GM21786 (cell line): ENCODE measurements around the gene CD81.
"Not testable (repeated sequence)": the region's sequence is repeated elsewhere in the genome, so short reads cannot be mapped to it uniquely, and the experiment has no call there.

Experiments
- ATAC-seq: cut with Tn5 transposase; IDR thresholded peaks from one replicate; pipeline ENCODE4 v1.9.1; 2021; ENCODE audit not compliant: unreplicated experiment

CD81 gene

GRCh38 chr11:2355000-2355644, 22.0 kb upstream of the CD81 start:
- no peak for ATAC-seq

GRCh38 chr11:2357246-2357645, 19.9 kb upstream of the CD81 start:
- no peak for ATAC-seq

- ATAC-seq = not testable (repeated sequence)
Observed at GRCh38 chr11:2357651-2358050, 19.5 kb upstream of the CD81 start.

- ATAC-seq = no peak
Observed at GRCh38 chr11:2358754-2359442, 18.2 kb upstream of the CD81 start.

- ATAC-seq = no peak
Observed at GRCh38 chr11:2359557-2359956, 17.6 kb upstream of the CD81 start.

GRCh38 chr11:2360081-2360642, 16.9 kb upstream of the CD81 start:
- ATAC-seq = no peak

GRCh38 chr11:2361565-2361964, 15.5 kb upstream of the CD81 start:
- no peak for ATAC-seq

GRCh38 chr11:2362414-2362813, 14.7 kb upstream of the CD81 start:
- no peak for ATAC-seq

GRCh38 chr11:2363130-2363529, 14.0 kb upstream of the CD81 start:
- ATAC-seq = no peak

- no peak for ATAC-seq
Observed at GRCh38 chr11:2363577-2364370, 13.3 kb upstream of the CD81 start.

GRCh38 chr11:2364386-2364785, 12.7 kb upstream of the CD81 start:
- ATAC-seq = not testable (repeated sequence)

- ATAC-seq = no peak
Observed at GRCh38 chr11:2365571-2366210, 11.4 kb upstream of the CD81 start.

- ATAC-seq = no peak
Observed at GRCh38 chr11:2366276-2366675, 10.8 kb upstream of the CD81 start.

- ATAC-seq = no peak
Observed at GRCh38 chr11:2366733-2367132, 10.4 kb upstream of the CD81 start.

- ATAC-seq = no peak
Observed at GRCh38 chr11:2367266-2368160, 9.6 kb upstream of the CD81 start.

GRCh38 chr11:2368178-2368850, 8.8 kb upstream of the CD81 start:
- ATAC-seq = no peak

GRCh38 chr11:2368851-2369180, 8.3 kb upstream of the CD81 start:
- ATAC-seq = no peak

GRCh38 chr11:2369320-2369719, 7.8 kb upstream of the CD81 start:
- no peak for ATAC-seq

- ATAC-seq = no peak
Observed at GRCh38 chr11:2369896-2370295, 7.2 kb upstream of the CD81 start.
